HepG2 (cell line): ENCODE data around the gene SEMA3B. TPM values are rescaled to one million over a fixed set of nuclear protein-coding genes. Genes with fewer than 3 reads are reported as not detected.

Source experiments
- ARHGAP35 ChIP-seq: sonication (generic); formaldehyde crosslinking; IDR thresholded peaks from 2 replicates; pipeline ENCODE4 v1.9.0; 2022; ENCODE audit warnings: mild to moderate bottlenecking, inconsistent platforms, moderate library complexity, missing genetic modification reagents, borderline replicate concordance
- NAIF1 ChIP-seq: sonication (generic); formaldehyde crosslinking; IDR thresholded peaks from 2 replicates; pipeline ENCODE4 v1.5.0; 2020; ENCODE audit warnings: mild to moderate bottlenecking, missing genetic modification reagents, borderline replicate concordance
- NFE2L1 ChIP-seq: sonication (generic); formaldehyde crosslinking; IDR thresholded peaks from 2 replicates; pipeline ENCODE4 v1.4.0; 2020; ENCODE audit warnings: missing genetic modification reagents, mild to moderate bottlenecking, borderline replicate concordance
- NR1H2 ChIP-seq: sonication (generic); formaldehyde crosslinking; IDR thresholded peaks from 2 replicates; pipeline ENCODE4 v1.8.1; 2022; ENCODE audit warnings: low read depth, missing genetic modification reagents, borderline replicate concordance
- POLR2A ChIP-seq, 2 experiments: IDR thresholded peaks; 2 replicates each; pipeline ENCODE4 v1.6.1; 2011; ENCODE audit warnings: low read depth in 2 of 2, low read length in 2 of 2, mild to moderate bottlenecking in 1 of 2, moderate library complexity in 1 of 2; ENCODE audit not compliant: insufficient read depth in 1 of 2
- TBX2 ChIP-seq: sonication (generic); formaldehyde crosslinking; IDR thresholded peaks from 2 replicates; pipeline ENCODE4 v1.5.0; 2020; ENCODE audit warnings: missing genetic modification reagents, mild to moderate bottlenecking, borderline replicate concordance
- ZNF687 ChIP-seq: sonication (generic); formaldehyde crosslinking; IDR thresholded peaks from 2 replicates; pipeline ENCODE4 v1.5.1; 2020; ENCODE audit warnings: mild to moderate bottlenecking, missing genetic modification reagents, moderate library complexity
- ZNF703 ChIP-seq: sonication (generic); formaldehyde crosslinking; IDR thresholded peaks from 2 replicates; pipeline ENCODE4 v1.5.1; 2020; ENCODE audit warnings: missing genetic modification reagents, mild to moderate bottlenecking, moderate library complexity, borderline replicate concordance
- ZNF720 ChIP-seq: sonication (generic); formaldehyde crosslinking; IDR thresholded peaks from 2 replicates; pipeline ENCODE4 v1.4.0; 2020; ENCODE audit warnings: missing genetic modification reagents
- ZSCAN22 ChIP-seq: sonication (generic); formaldehyde crosslinking; IDR thresholded peaks from 2 replicates; pipeline ENCODE4 v1.4.0; 2020; ENCODE audit warnings: mild to moderate bottlenecking, missing genetic modification reagents
- polyA plus RNA-seq, 8 experiments: library from polyadenylated mRNA; depleted of rRNA in 3 of 8; stranded (reverse) in 7 of 8; unstranded in 1 of 8; fragments of >200 nt; fragmentation: Illumina TruSeq in 4 of 8; extraction: Trizol in 4 of 8; gene quantifications; 2 replicates each; pipeline versions ENCODE4 v1.2.1 to v1.2.3, GENCODE V29; 2011 to 2016; ENCODE audit warnings: low read depth in 4 of 8, missing spikeins in 1 of 8, mixed read lengths in 1 of 8; ENCODE audit not compliant: insufficient read depth in 1 of 8
- total RNA-seq, 5 experiments: library from RNA; depleted of rRNA; stranded (reverse); fragments of >200 nt; fragmentation: Illumina TruSeq; extraction: Trizol; gene quantifications; 2 replicates each; pipeline ENCODE4 v1.2.3, GENCODE V29; 2016; ENCODE audit warnings: low read depth in 1 of 5
- TF ChIP-seq, protein P1 (sequence below): sonication (generic); IDR thresholded peaks from 2 replicates; pipeline ENCODE4 v1.6.1; 2016; ENCODE audit warnings: low read depth, borderline replicate concordance

SEMA3B gene
- total and polyA plus RNA-seq, 2 of the 13 experiments (the other 11 are each of a cell fraction or from before 2014, with no cell fraction given), result 93.2 to 158 TPM

DNA sequence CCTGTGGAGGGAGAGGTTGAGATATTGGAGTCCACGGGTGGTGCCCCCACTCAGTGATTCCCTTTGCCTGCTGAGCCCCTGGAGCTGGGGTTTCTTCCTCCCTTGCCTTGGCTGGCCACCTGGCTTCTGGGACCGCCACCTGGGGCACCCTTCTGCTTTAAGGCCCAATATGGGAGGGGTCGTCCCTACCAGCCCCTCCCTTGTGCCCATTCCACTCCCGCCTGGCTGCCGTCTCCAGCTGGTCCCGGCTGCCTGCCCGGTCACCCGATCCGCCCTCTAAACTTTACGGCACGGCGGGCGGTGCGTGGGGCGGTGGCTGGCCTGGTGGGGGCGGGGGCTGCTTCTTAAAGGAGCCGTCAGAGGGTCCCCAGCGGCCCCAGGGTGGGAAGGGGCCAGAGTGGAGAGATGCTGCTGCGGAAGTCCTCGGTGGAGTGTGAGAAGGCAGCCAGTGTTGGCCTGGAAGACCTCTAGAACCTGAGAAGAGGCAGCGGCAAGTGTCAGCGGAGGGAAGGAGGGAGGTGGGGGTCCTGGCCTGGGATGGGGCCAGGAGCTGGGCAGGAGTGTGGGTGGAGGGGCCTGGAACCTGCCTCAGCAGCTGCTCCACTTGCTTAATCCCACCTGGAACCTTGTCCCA, 1.6 kb upstream of the SEMA3B start (continued):
- no peak for TF ChIP-seq NR1H2 (CRISPR knock-in tag)
- TF ChIP-seq ZNF720 (CRISPR knock-in tag), result no peak
- no peak for TF ChIP-seq ARHGAP35 (CRISPR knock-in tag)
- TF ChIP-seq POLR2A (IDR thresholded peaks at IDR 0.05; ENCODE audit: insufficient read depth in 1 of 2, low read depth in 2 of 2, low read length in 2 of 2), result no peak
- peak; percentile 30; the same call in 1 of the 2 replicates for TF ChIP-seq ZNF687 (CRISPR knock-in tag)
- no peak for TF ChIP-seq NFE2L1 (CRISPR knock-in tag)
- no peak for TF ChIP-seq ZNF703 (CRISPR knock-in tag)
- no peak for TF ChIP-seq ZSCAN22
- TF ChIP-seq NAIF1 (CRISPR knock-in tag), result no peak
- TF ChIP-seq TBX2 (CRISPR knock-in tag), result no peak
- TF ChIP-seq, protein P1, sequence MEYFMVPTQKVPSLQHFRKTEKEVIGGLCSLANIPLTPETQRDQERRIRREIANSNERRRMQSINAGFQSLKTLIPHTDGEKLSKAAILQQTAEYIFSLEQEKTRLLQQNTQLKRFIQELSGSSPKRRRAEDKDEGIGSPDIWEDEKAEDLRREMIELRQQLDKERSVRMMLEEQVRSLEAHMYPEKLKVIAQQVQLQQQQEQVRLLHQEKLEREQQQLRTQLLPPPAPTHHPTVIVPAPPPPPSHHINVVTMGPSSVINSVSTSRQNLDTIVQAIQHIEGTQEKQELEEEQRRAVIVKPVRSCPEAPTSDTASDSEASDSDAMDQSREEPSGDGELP, result peak; percentile 23; the same call in 1 of the 2 replicates
